CD4-positive, CD25-positive, alpha-beta regulatory T cell (primary cell): ENCODE results near the gene ADD1. TPM values are rescaled to one million over a fixed set of nuclear protein-coding genes. Genes with fewer than 3 reads are reported as not detected.

Source experiments
- ATAC-seq, 2 donors: fragments of 150-1000 bp; cut with Tn5 transposase; one replicate each; pipeline ENCODE4 v1.10.0; 2021; ENCODE audit warnings: low read depth in 2 of 2, moderate number of reproducible peaks in 2 of 2, moderate library complexity in 1 of 2
- DNase-seq, 3 donors: peaks; one replicate each; pipeline versions ENCODE4 v3.0.0 to v3.0.0-alpha.2; 2012 to 2022; ENCODE audit warnings: mixed read lengths in 1 of 3
- H3K27ac ChIP-seq: one replicate; pipeline ENCODE4 v1.7.0; 2013; ENCODE audit warnings: mild to moderate bottlenecking, low read length; ENCODE audit not compliant: insufficient read depth, poor library complexity, severe bottlenecking
- H3K27me3 ChIP-seq: one replicate; pipeline ENCODE4 v1.7.0; 2013; ENCODE audit warnings: low read length; ENCODE audit not compliant: control insufficient read depth, insufficient read depth
- H3K36me3 ChIP-seq: one replicate; pipeline ENCODE4 v1.7.0; 2013; ENCODE audit warnings: mild to moderate bottlenecking, low read length, moderate library complexity; ENCODE audit not compliant: control insufficient read depth, insufficient read depth
- H3K4me1 ChIP-seq: 2 replicates; pipeline ENCODE4 v1.7.0; 2013; ENCODE audit warnings: mild to moderate bottlenecking, low read length; ENCODE audit not compliant: insufficient read depth, control insufficient read depth, poor library complexity, severe bottlenecking
- H3K4me3 ChIP-seq: one replicate; pipeline ENCODE4 v1.7.0; 2013; ENCODE audit warnings: low read depth, mild to moderate bottlenecking, low read length, moderate library complexity
- H3K9me3 ChIP-seq, 2 experiments: 1 replicate in 1 of 2; 2 replicates in 1 of 2; pipeline ENCODE4 v1.7.0; 2013; ENCODE audit warnings: low read length in 2 of 2, mild to moderate bottlenecking in 1 of 2, moderate library complexity in 1 of 2; ENCODE audit not compliant: control insufficient read depth in 2 of 2
- H3K27ac Mint-ChIP-seq, 3 donors: one replicate each; pipeline ENCODE4 v1.8.0; 2020 to 2022; ENCODE audit warnings: mild to moderate bottlenecking in 3 of 3, mixed read lengths in 3 of 3, moderate library complexity in 2 of 3
- H3K27me3 Mint-ChIP-seq: one replicate; pipeline ENCODE4 v1.8.0; 2022; ENCODE audit warnings: mild to moderate bottlenecking, mixed read lengths
- H3K36me3 Mint-ChIP-seq: one replicate; pipeline ENCODE4 v1.8.0; 2020; ENCODE audit warnings: mixed read lengths
- H3K4me1 Mint-ChIP-seq, 4 donors: one replicate each; pipeline ENCODE4 v1.8.0; 2020 to 2022; ENCODE audit warnings: mixed read lengths in 4 of 4, mild to moderate bottlenecking in 1 of 4
- H3K4me3 Mint-ChIP-seq, 4 donors: one replicate each; pipeline ENCODE4 v1.8.0; 2020 to 2022; ENCODE audit warnings: mild to moderate bottlenecking in 4 of 4, mixed read lengths in 4 of 4, moderate library complexity in 3 of 4
- H3K9me3 Mint-ChIP-seq, 7 donors: one replicate each; pipeline ENCODE4 v1.8.0; 2020 to 2022; ENCODE audit warnings: mixed read lengths in 7 of 7, mild to moderate bottlenecking in 3 of 7, moderate library complexity in 2 of 7
- polyA plus RNA-seq, 4 donors: library from polyadenylated mRNA; unstranded; fragments of 300-500 nt; fragmentation: Illumina TruSeq; gene quantifications; one replicate each; pipeline ENCODE4 v1.2.3, GENCODE V29; 2021
- total RNA-seq: library from RNA; stranded (reverse); gene quantifications from one replicate; pipeline ENCODE4 v1.2.3, GENCODE V29; 2022

ADD1 gene
- total and polyA plus RNA-seq, 5 donors from 2014 or later, result 142 to 242 (median 146) TPM

DNA sequence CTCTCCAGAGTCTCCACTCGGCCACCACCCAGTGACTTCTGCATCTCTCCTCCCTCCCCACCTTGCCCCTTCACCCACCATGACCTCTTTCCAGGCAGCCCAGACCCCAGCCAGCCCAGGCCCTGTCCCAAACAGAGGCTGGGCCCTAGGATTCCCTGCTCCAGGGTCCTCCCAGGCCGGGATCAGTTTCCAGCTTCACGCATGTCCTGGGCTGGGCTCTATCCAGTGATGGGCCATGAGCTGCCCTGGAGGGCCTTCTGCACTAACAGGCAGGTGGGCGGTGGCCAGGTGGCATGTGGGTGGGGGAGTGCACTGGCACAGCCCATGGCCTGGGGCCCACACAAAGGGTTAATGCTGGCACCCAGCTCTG lies 20.4 kb upstream of the ADD1 start:
- DNase-seq, result no peak
- peaks cover 47% of the 10 kb centered on the region for H3K36me3 ChIP-seq
- H3K27me3 ChIP-seq, result no peaks in the 10 kb centered on the region
- peaks cover 11% of the 10 kb centered on the region for H3K4me1 ChIP-seq
- H3K4me3 ChIP-seq, result no peak overlapping the region
- Mint-ChIP-seq H3K4me3 (no peak overlapping the region), H3K27ac (no peak overlapping the region), H3K4me1 (peaks cover 0 to 26% (median 6%) of the 10 kb centered on the region in 4 donors), H3K36me3 (peaks cover 13% of the 10 kb centered on the region), H3K27me3 (no peaks in the 10 kb centered on the region), H3K9me3 (peaks cover 0 to 1% (median 0%) of the 10 kb centered on the region in 7 donors)
- ATAC-seq, result no peak
- H3K27ac ChIP-seq, result no peak overlapping the region
- no peaks in the 10 kb centered on the region for H3K9me3 ChIP-seq

DNA sequence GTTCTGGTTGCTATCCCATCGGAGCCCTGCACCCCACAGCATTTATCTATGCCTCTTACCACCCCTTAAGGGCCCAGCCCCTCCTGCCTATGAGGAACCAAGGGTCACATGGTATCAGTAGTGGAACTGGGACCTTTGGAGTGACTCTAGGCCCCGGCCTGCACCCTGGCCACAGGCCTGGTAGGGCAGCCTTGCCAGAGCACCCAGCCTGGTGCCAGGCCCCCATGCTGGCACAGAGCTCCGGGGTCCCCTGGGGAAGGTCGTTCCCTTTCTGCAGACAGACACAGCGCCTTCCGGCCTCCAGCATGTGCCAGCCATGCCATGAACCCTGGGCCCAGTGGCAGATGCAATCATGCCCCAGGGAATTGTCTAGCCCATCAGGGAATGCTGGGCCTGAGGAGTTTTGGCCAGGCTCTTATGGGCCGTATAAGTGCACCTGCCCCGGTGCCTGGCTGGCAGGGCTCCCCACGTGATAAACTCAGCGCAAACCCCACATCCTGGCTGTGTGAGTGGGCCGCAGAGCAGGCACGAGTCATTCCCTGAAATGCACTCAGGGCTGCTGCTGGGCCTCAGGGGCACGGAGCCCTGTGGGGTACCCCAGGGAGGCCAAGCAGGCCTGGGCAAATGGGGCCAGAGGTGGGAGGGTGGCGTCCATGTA lies 19.8 kb upstream of the ADD1 start:
- H3K27me3 ChIP-seq, result no peaks in the 10 kb centered on the region
- H3K27ac ChIP-seq, result no peak overlapping the region
- ATAC-seq (no peak), DNase-seq (no peak)
- Mint-ChIP-seq H3K27me3 (no peaks in the 10 kb centered on the region), H3K27ac (no peak overlapping the region), H3K9me3 (peaks cover 0 to 1% (median 0%) of the 10 kb centered on the region in 7 donors), H3K4me3 (no peak overlapping the region), H3K4me1 (peaks cover 0 to 31% (median 6%) of the 10 kb centered on the region in 4 donors), H3K36me3 (peaks cover 13% of the 10 kb centered on the region)
- peaks cover 7% of the 10 kb centered on the region for H3K4me1 ChIP-seq
- H3K36me3 ChIP-seq, result peaks cover 51% of the 10 kb centered on the region
- no peaks in the 10 kb centered on the region for H3K9me3 ChIP-seq
- no peak overlapping the region for H3K4me3 ChIP-seq

DNA sequence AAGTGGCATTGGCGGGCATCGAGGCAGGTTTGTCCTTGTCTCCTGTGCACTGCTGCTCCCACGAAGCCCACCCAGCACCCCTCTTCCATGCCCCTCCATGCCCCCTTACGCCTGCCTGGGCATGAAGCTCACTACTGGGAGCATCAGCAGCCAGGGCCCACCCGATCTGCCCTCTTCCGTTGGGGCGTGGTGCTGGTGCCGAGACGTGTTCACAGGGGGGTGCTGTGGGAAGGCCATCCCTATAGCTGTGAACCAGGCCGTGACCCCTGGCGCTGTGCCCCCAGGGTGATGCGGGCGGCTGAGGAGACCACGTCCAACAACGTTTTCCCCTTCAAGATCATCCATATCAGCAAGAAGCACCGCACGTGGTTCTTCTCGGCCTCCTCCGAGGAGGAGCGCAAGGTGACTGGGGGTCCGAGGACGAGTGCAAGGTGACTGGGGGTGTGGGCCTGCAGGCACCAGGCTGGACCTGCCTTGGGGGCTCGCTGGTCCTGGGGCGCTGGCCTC lies 19.3 kb upstream of the ADD1 start:
- Mint-ChIP-seq H3K27ac (no peak overlapping the region), H3K27me3 (no peaks in the 10 kb centered on the region), H3K4me1 (peaks cover 0 to 28% (median 3%) of the 10 kb centered on the region in 4 donors), H3K36me3 (peaks cover 17% of the 10 kb centered on the region), H3K9me3 (peaks cover 0 to 1% (median 0%) of the 10 kb centered on the region in 7 donors), H3K4me3 (no peak overlapping the region)
- Histone ChIP-seq H3K9me3 (no peaks in the 10 kb centered on the region), H3K4me3 (no peak overlapping the region), H3K4me1 (peaks cover 1% of the 10 kb centered on the region), H3K27ac (no peak overlapping the region), H3K36me3 (peaks cover 53% of the 10 kb centered on the region), H3K27me3 (no peaks in the 10 kb centered on the region)
- ATAC-seq, result no peak
- no peak for DNase-seq

DNA sequence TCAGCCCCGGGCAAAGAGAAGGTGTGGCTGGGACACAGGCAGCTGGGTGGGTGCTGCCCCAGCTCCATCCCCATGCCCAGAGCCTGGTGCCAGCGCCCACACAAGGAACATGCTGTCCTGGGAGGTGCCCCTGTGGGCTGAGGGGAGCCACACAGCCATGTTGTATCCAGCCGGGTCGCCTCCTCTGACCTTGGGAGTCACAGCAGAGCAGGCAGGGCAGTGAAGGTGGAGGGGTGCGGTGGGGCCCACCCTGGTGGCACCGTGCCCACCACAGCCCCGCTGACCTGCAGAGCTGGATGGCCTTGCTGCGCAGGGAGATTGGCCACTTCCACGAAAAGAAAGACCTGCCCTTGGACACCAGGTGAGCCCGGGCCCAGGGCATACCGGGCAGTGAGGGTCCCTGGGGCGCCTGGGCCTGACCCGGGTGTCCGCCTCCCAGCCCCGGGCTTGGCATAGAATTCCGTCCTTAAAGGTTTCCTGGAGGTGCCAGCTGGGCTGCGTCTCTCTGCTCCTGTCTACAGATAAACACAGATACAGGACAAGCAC lies 18.7 kb upstream of the ADD1 start:
- Histone ChIP-seq H3K27ac (no peak overlapping the region), H3K36me3 (peaks cover 56% of the 10 kb centered on the region), H3K27me3 (no peaks in the 10 kb centered on the region), H3K4me1 (no peaks in the 10 kb centered on the region), H3K9me3 (no peaks in the 10 kb centered on the region), H3K4me3 (no peak overlapping the region)
- H3K27me3 Mint-ChIP-seq, result no peaks in the 10 kb centered on the region
- H3K27ac Mint-ChIP-seq, result peak overlapping the region in 1 of 3 donors; percentile 31
- H3K4me1 Mint-ChIP-seq, result peaks cover 0 to 22% (median 0%) of the 10 kb centered on the region in 4 donors
- ATAC-seq, result no peak
- peaks cover 0 to 1% (median 0%) of the 10 kb centered on the region in 7 donors for H3K9me3 Mint-ChIP-seq
- H3K36me3 Mint-ChIP-seq, result peaks cover 17% of the 10 kb centered on the region
- no peak overlapping the region for H3K4me3 Mint-ChIP-seq
- no peak for DNase-seq

DNA sequence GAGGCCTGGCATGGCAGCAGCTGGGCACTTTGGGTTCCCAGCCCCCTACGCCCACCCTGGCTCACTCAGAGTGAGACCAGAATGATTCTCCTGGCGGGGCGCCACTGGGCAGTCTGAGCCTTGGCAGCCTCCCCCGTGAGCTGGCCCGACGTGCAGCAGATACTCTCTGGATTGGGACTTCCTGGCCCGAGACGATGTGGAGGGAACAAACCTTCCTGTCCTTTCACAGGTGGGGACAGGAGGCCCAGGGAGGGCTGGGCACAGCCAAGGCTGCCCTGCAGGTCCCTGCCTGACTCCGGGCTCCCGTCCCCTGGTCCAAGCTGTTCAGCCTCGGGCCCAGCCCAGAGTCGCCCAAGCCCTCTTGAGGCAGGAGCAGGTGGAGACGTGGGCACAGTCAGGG lies 17.9 kb upstream of the ADD1 start:
- H3K27ac ChIP-seq, result no peak overlapping the region
- H3K4me3 Mint-ChIP-seq, result no peak overlapping the region
- H3K27me3 ChIP-seq, result no peaks in the 10 kb centered on the region
- no peaks in the 10 kb centered on the region for H3K27me3 Mint-ChIP-seq
- peaks cover 55% of the 10 kb centered on the region for H3K36me3 ChIP-seq
- H3K9me3 ChIP-seq, result no peaks in the 10 kb centered on the region
- ATAC-seq (no peak), DNase-seq (no peak)
- no peak overlapping the region for H3K4me3 ChIP-seq
- peaks cover 0 to 1% (median 0%) of the 10 kb centered on the region in 7 donors for H3K9me3 Mint-ChIP-seq
- peaks cover 17% of the 10 kb centered on the region for H3K36me3 Mint-ChIP-seq
- H3K27ac Mint-ChIP-seq, result no peak overlapping the region
- H3K4me1 Mint-ChIP-seq, result peaks cover 0 to 16% (median 0%) of the 10 kb centered on the region in 4 donors
- no peaks in the 10 kb centered on the region for H3K4me1 ChIP-seq

DNA sequence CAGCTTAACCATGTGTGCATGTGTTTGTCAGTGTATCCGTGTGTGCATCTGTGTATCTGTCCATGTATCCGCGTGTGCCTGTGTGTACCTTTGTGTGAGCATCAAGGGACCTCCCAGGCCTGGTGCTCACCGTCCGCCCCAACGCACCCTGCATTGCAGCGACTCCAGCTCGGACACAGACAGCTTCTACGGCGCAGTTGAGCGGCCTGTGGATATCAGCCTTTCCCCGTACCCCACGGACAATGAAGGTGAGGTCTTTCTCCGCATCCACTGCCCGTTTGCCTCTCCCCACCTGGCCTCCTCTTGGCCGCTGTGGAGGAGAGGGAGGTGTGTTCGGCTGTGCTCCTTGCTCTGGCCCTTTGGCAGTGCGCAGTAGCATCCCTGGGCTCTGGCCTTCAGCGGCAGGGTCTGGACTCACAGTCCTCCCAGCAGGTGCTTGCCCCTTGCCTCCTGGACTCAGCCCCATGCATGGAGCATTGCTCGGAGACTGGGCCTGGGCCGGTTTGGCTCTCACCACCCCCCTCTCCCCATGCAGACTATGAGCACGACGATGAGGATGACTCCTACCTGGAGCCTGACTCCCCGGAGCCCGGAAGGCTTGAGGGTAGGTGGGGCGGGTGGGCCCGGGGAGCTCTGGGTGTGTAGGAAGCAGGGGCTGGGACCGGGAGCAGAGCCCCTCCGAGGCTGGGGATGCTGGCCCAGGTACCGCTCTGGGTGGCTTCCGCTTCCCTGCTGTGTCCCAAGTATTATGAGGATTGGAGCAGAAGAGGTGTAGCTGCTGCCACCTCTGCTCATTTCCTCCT lies 16.4 kb upstream of the ADD1 start:
- Mint-ChIP-seq H3K4me1 (peaks cover 0 to 14% (median 0%) of the 10 kb centered on the region in 4 donors), H3K4me3 (no peak overlapping the region), H3K9me3 (peaks cover 0 to 1% (median 0%) of the 10 kb centered on the region in 7 donors), H3K36me3 (peaks cover 17% of the 10 kb centered on the region), H3K27me3 (no peaks in the 10 kb centered on the region), H3K27ac (no peak overlapping the region)
- Histone ChIP-seq H3K4me3 (no peak overlapping the region), H3K9me3 (no peaks in the 10 kb centered on the region), H3K36me3 (peaks cover 62% of the 10 kb centered on the region), H3K4me1 (no peaks in the 10 kb centered on the region), H3K27me3 (no peaks in the 10 kb centered on the region), H3K27ac (no peak overlapping the region)
- ATAC-seq (no peak), DNase-seq (no peak)

DNA sequence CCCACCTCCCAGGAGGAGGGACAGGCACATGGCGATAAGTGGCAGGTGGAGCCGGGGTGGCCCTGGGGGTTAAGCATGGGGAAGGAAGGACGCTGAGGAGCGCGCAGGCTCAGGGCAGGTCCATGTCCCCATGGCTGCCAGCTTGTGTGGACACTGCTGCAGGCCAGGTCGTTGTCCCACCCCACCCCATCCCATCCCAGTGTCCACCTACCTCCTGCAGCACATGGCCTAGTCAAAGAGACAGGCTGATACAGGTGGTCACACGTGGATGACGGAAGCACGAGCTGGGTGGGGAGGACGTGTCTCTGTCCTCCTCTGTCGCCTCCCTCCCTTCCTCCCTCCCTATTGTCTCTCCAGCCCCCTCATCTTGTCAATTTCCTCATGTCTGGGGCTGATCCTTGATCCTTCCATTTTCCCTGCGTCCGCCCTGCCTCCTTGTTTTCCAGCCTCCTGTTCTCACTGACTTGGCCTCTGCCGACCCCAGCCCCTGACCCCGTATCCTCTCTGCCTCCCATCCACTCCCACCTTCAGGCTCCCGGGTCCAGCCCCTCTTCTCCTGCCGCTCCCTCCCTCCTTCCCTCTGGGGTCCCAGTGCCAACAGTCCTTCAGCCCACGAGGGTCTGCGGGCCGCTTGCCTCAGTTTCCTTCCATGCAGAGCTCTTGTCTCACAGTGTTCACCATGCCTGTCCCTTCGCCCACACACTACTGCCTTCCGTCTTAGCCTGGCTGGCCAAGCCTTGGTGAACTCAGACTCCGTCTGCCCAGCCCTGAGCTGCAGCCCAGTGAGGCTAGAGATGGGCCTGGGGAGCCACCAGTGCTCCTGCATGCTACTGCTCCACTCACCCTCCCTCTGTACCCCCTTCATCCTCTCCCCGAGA lies 15.5 kb upstream of the ADD1 start:
- DNase-seq (no peak), ATAC-seq (no peak)
- H3K27ac ChIP-seq, result no peak overlapping the region
- peaks cover 58% of the 10 kb centered on the region for H3K36me3 ChIP-seq
- peaks cover 0 to 1% (median 0%) of the 10 kb centered on the region in 7 donors for H3K9me3 Mint-ChIP-seq
- H3K36me3 Mint-ChIP-seq, result peaks cover 18% of the 10 kb centered on the region
- H3K27ac Mint-ChIP-seq, result peak overlapping the region in 1 of 3 donors; percentile 29
- H3K27me3 Mint-ChIP-seq, result no peaks in the 10 kb centered on the region
- H3K4me1 ChIP-seq, result no peaks in the 10 kb centered on the region
- H3K27me3 ChIP-seq, result no peaks in the 10 kb centered on the region
- H3K4me1 Mint-ChIP-seq, result peaks cover 0 to 14% (median 0%) of the 10 kb centered on the region in 4 donors
- no peak overlapping the region for H3K4me3 ChIP-seq
- H3K9me3 ChIP-seq, result no peaks in the 10 kb centered on the region
- H3K4me3 Mint-ChIP-seq, result no peak overlapping the region
